Endothelial cell of umbilical vein (primary cell): ENCODE data around the gene WIPF3. TPM values are rescaled to one million over a fixed set of nuclear protein-coding genes. Genes with fewer than 3 reads are reported as not detected.

ENCODE experiments used
- BruUV-seq: library from RNA; stranded (reverse); fragments of 400-500 nt; replicated peaks from 2 replicates; lab custom pipeline; 2021; lab: Mats Ljungman, UMichigan
- CTCF ChIA-PET: fragments of 300-600, 350-600 bp; sonication (Branson Sonifier 250); formaldehyde crosslinking; loops from one replicate; lab custom pipeline; 2021; ENCODE audit warnings: antibody characterized with exemption, inconsistent platforms; lab: Charles Lee
- POLR2A ChIA-PET: fragments of 300-600, 350-600 bp; sonication (Branson Sonifier 250); formaldehyde crosslinking; loops from one replicate; lab custom pipeline; 2021; ENCODE audit warnings: antibody characterized with exemption, inconsistent platforms; lab: Charles Lee
- DNase-seq: peaks from one replicate; pipeline ENCODE4 v3.0.0-alpha.2; 2011; ENCODE audit warnings: low read depth, low spot score
- FAIRE-seq: peaks from 2 replicates; lab custom pipeline; 2011; peaks lifted over from hg19 to GRCh38; lab: Jason Lieb, UNC
- H2AFZ ChIP-seq: 2 replicates; pipeline ENCODE4 v1.6.0; 2012; ENCODE audit warnings: low read depth, low read length, control low read depth, inconsistent platforms
- H3K27ac ChIP-seq: 2 replicates; pipeline ENCODE4 v1.5.1; 2011; ENCODE audit warnings: low read depth, mild to moderate bottlenecking, control low read depth, low read length, moderate library complexity; ENCODE audit not compliant: insufficient read depth
- H3K27me3 ChIP-seq, 2 experiments: 2 replicates each; pipeline versions ENCODE4 v1.6.0 to v1.6.1; 2011; ENCODE audit warnings: low read length in 2 of 2, mixed read lengths in 1 of 2; ENCODE audit not compliant: control insufficient read depth in 2 of 2, insufficient read depth in 2 of 2
- H3K36me3 ChIP-seq, 2 experiments: 2 replicates in 1 of 2; 3 replicates in 1 of 2; pipeline ENCODE4 v1.5.1; 2011; ENCODE audit warnings: low read length in 2 of 2, mild to moderate bottlenecking in 1 of 2, moderate library complexity in 1 of 2; ENCODE audit not compliant: control insufficient read depth in 2 of 2, insufficient read depth in 2 of 2; ENCODE audit errors: extremely low read depth in 1 of 2
- H3K4me1 ChIP-seq: 3 replicates; pipeline ENCODE4 v1.5.1; 2011; ENCODE audit warnings: mild to moderate bottlenecking, low read length; ENCODE audit not compliant: control insufficient read depth, insufficient read depth; ENCODE audit errors: extremely low read depth
- H3K4me2 ChIP-seq: 2 replicates; pipeline ENCODE4 v1.6.1; 2011; ENCODE audit warnings: low read length, control low read depth, mixed read lengths; ENCODE audit not compliant: insufficient read depth
- H3K4me3 ChIP-seq, 3 experiments: fragments of 200-600 bp in 1 of 3; sonication (generic), shearing (Covaris generic) in 1 of 3; replicated peaks in 1 of 3; 2 replicates each; pipeline ENCODE4 v1.5.1; 2011 to 2016; ENCODE audit warnings: control low read depth in 3 of 3, low read length in 3 of 3, mild to moderate bottlenecking in 2 of 3, inconsistent platforms in 1 of 3, low read depth in 1 of 3, moderate library complexity in 1 of 3; ENCODE audit not compliant: insufficient read depth in 1 of 3
- H3K79me2 ChIP-seq: 2 replicates; pipeline ENCODE4 v1.6.0; 2012; ENCODE audit warnings: low read length, inconsistent platforms; ENCODE audit not compliant: control insufficient read depth, insufficient read depth
- H3K9ac ChIP-seq: replicated peaks from 2 replicates; pipeline ENCODE3; 2011; ENCODE audit warnings: low read length, control low read depth; ENCODE audit not compliant: insufficient read depth; ENCODE audit errors: extremely low read depth
- H3K9me1 ChIP-seq: replicated peaks from 3 replicates; pipeline ENCODE4 v1.6.0; 2011; ENCODE audit warnings: mild to moderate bottlenecking, low read length; ENCODE audit not compliant: control insufficient read depth, insufficient read depth; ENCODE audit errors: extremely low read depth
- H3K9me3 ChIP-seq: replicated peaks from 2 replicates; pipeline ENCODE4 v1.5.1; 2012; ENCODE audit warnings: low read length, inconsistent platforms; ENCODE audit not compliant: control insufficient read depth, insufficient read depth
- H4K20me1 ChIP-seq: replicated peaks from 2 replicates; pipeline ENCODE3; 2011; ENCODE audit warnings: mild to moderate bottlenecking, low read length; ENCODE audit not compliant: control insufficient read depth, insufficient read depth; ENCODE audit errors: extremely low read depth
- EZH2 ChIP-seq: IDR thresholded peaks from 2 replicates; pipeline ENCODE4 v1.6.1; 2012; ENCODE audit warnings: borderline replicate concordance, low read depth, mild to moderate bottlenecking, moderate library complexity, low read length, inconsistent platforms; ENCODE audit not compliant: severe bottlenecking
- FOS ChIP-seq: IDR thresholded peaks from 2 replicates; pipeline ENCODE4 v1.6.1; 2011; ENCODE audit warnings: mild to moderate bottlenecking, low read length, moderate library complexity, borderline replicate concordance; ENCODE audit not compliant: insufficient read depth
- JUN ChIP-seq: IDR thresholded peaks from 2 replicates; pipeline ENCODE4 v1.6.1; 2011; ENCODE audit warnings: borderline replicate concordance, low read depth; ENCODE audit not compliant: insufficient read length, insufficient read depth
- MYC ChIP-seq: IDR thresholded peaks from one replicate; pipeline ENCODE4 v1.6.1; 2011; ENCODE audit warnings: mild to moderate bottlenecking, low read depth, low read length
- dilution Hi-C: fragments of 300-500 bp; cut with MboI; formaldehyde crosslinking; loops from one replicate; pipeline ENCODE4 v1.15.0; 2019; ENCODE audit warnings: low sequenced_read_pairs; ENCODE audit not compliant: extremely low pct_ligation_motif_present
- intact Hi-C: fragments of 100-400 bp; cut with micrococcal nuclease; formaldehyde crosslinking; loops from one replicate; pipeline ENCODE4 v1.10.0; 2022
- polyA plus RNA-seq, 4 experiments: library from polyadenylated mRNA; depleted of rRNA in 3 of 4; stranded (reverse) in 3 of 4; unstranded in 1 of 4; fragments of >200 nt; gene quantifications; 2 replicates each; pipeline versions ENCODE4 v1.2.1 to v1.2.3, GENCODE V29; 2011 to 2012; ENCODE audit warnings: missing spikeins in 1 of 4
- total RNA-seq: library from RNA; stranded (reverse); gene quantifications from 2 replicates; pipeline ENCODE4 v1.2.3, GENCODE V29; 2021
- TF ChIP-seq, protein P1 (sequence below), 2 donors: IDR thresholded peaks; 1 replicate in 1 of 2; 2 replicates in 1 of 2; pipeline ENCODE4 v1.5.1; 2011; ENCODE audit warnings: low read length in 2 of 2, mild to moderate bottlenecking in 2 of 2, moderate library complexity in 2 of 2, control low read depth in 1 of 2, inconsistent platforms in 1 of 2, low read depth in 1 of 2; ENCODE audit not compliant: insufficient read depth in 1 of 2; ENCODE audit errors: extremely low read depth in 1 of 2

WIPF3 gene
- total and polyA plus RNA-seq, 2 donors (not counting 3 experiments of a cell fraction or from before 2014, with no cell fraction given): 0.01 to 0.35 TPM

- Histone ChIP-seq H4K20me1 (no peaks in the 10 kb centered on the region), H3K4me1 (no peaks in the 10 kb centered on the region), H3K36me3 (no peaks in the 10 kb centered on the region), H3K27ac (no peak overlapping the region), H3K27me3 (peaks cover 4 to 8% of the 10 kb centered on the region in 2 experiments), H3K4me2 (no peak overlapping the region), H3K4me3 (no peak overlapping the region), H2AFZ (no peak overlapping the region), H3K9ac (no peak overlapping the region), H3K79me2 (no peaks in the 10 kb centered on the region), H3K9me1 (no peaks in the 10 kb centered on the region), H3K9me3 (no peaks in the 10 kb centered on the region)
- ChIA-PET POLR2A (no interaction called here), CTCF (interaction anchor here (1.5 kb wide), 1 partner anchor 27 kb away, joined by 3 read pairs; no protein-coding TSS in a partner anchor)
- no TSS peak for BruUV-seq
- DNase-seq: no peak
- dilution Hi-C loops (no loop called here), intact Hi-C loops (no loop called here)
- FAIRE-seq: no peak
- no peak for TF ChIP-seq MYC
- TF ChIP-seq EZH2: no peak
- TF ChIP-seq, protein P1, sequence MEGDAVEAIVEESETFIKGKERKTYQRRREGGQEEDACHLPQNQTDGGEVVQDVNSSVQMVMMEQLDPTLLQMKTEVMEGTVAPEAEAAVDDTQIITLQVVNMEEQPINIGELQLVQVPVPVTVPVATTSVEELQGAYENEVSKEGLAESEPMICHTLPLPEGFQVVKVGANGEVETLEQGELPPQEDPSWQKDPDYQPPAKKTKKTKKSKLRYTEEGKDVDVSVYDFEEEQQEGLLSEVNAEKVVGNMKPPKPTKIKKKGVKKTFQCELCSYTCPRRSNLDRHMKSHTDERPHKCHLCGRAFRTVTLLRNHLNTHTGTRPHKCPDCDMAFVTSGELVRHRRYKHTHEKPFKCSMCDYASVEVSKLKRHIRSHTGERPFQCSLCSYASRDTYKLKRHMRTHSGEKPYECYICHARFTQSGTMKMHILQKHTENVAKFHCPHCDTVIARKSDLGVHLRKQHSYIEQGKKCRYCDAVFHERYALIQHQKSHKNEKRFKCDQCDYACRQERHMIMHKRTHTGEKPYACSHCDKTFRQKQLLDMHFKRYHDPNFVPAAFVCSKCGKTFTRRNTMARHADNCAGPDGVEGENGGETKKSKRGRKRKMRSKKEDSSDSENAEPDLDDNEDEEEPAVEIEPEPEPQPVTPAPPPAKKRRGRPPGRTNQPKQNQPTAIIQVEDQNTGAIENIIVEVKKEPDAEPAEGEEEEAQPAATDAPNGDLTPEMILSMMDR (IDR thresholded peaks at IDR 0.05; ENCODE audit: extremely low read depth in 1 of 2, insufficient read depth in 1 of 2, low read depth in 1 of 2, low read length in 2 of 2): no peak
- no peak for TF ChIP-seq JUN
- no peak for TF ChIP-seq FOS
These were observed 52.1 kb downstream of the WIPF3 start for GRCh38 chr7:29858191-29858951.
